NB4 (cell line): ENCODE results near the gene KLHL30.

Experiments used
- DNase-seq: peaks from one replicate; pipeline ENCODE4 v3.0.0; 2010; ENCODE audit warnings: low read depth
- H3K4me3 ChIP-seq: one replicate; pipeline ENCODE4 v1.5.1; 2011; ENCODE audit warnings: mild to moderate bottlenecking, low read depth, low read length, moderate library complexity
- CTCF ChIP-seq: IDR thresholded peaks from one replicate; pipeline ENCODE4 v1.5.1; 2012; ENCODE audit warnings: low read depth, low read length
- MYC ChIP-seq: IDR thresholded peaks from 2 replicates; pipeline ENCODE4 v1.6.1; 2011; ENCODE audit warnings: low read depth, low read length
- POLR2A ChIP-seq: IDR thresholded peaks from 2 replicates; pipeline ENCODE4 v1.6.1; 2011; ENCODE audit warnings: mild to moderate bottlenecking; ENCODE audit not compliant: insufficient read length; ENCODE audit errors: extremely low read depth
- TF ChIP-seq, protein P1 (sequence below): IDR thresholded peaks from 2 replicates; pipeline ENCODE4 v1.6.1; 2011; ENCODE audit warnings: low read depth, low read length

The KLHL30 gene

DNA sequence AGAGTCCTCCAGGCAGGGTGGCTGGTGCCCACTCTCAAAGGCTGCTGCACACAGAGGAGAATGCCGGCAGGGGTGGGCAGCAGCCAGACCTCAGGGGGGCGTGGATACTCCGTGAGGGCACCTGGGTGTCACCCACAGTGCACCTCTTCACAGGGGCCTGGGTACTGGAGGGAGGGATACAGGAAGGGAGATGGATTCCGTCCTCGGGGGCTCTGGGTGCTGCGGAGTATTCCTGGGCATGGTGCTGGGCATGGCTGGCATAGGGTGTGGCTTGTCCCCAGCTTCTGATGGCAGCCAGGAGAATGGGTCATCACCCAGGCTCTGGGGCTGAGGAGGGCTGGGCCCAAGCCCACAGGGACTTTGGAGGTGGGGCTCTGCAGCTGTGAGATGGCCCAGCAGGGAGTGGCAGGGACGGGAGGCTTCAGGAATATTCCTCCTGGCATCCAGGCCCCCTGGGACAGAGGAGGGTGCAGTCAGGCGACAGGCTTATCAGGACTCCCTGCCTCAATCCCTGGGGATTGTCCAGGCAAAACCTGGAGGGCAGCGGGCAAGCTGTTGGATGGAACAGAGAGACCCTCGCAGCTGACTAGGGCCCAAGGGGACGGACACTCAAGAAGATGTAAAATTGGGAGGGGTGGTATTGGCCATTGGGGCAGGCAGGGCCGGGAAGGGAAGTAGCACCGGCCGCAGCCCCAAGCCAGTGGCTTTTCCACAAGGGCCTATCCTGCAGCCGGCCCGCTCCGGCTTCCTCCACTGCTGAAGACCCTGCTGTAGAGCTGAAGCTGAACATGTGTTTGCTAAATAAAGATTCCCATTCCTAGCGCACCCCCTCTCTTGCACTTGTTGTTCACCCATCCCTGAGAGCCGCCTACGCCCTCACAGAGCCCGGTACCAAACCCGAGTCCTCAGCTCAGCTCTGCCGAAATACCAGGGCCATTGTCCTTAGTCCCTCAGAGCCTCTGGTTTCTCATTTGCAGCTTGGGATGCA lies 5.7 kb upstream of the KLHL30 start:
- no peak for TF ChIP-seq CTCF
- TF ChIP-seq POLR2A, result no peak
- no peak for TF ChIP-seq MYC
- TF ChIP-seq, protein P1, sequence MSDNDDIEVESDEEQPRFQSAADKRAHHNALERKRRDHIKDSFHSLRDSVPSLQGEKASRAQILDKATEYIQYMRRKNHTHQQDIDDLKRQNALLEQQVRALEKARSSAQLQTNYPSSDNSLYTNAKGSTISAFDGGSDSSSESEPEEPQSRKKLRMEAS, result no peak
- H3K4me3 ChIP-seq, result no peak overlapping the region

DNA sequence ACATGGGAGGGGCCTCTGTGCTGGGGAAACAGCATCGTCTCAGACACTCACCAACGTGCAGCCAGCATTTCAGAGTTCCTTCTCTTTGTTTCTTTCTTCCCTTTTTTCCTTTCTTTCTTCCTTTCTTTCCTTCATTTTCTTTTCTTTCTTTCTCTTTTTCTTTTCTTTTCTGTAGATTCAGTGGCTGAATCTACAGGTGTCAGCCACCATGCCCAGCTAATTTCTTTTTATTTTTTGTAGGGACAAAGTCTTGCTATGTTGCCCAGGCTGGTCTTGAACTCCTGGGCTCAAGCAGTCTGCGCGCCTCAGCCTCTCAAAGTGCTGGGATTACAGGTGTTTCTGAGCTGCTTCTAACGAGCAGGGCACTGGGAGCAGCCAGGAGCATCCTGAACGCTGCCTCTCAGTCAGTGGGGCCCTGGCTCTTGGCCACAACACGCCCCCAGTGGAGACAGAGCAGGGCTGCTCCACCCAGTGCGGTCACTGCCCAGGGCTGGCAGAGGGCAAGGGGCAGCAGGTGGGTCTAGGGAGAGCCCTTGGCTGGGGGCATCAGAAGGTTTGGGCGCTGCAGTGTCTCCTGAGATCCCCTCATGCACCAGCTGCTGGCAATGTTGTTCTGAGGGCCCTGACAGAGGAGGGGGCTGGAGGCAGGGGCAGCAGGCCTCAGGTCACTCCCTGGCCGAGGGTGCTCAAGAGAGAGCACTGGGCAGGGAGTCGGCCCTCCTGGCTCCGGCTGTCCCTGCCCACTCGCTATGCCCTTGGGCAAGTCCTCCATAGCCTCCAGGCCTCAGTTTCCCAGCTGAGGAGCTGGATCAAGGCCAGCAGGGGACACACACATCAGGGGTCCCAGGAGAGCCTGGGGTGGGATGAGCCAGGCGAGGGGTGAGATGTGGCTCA lies 4.7 kb upstream of the KLHL30 start:
- TF ChIP-seq POLR2A, result no peak
- TF ChIP-seq, protein P1, result no peak
- no peak for TF ChIP-seq MYC
- TF ChIP-seq CTCF, result no peak
- DNase-seq, result no peak
- H3K4me3 ChIP-seq, result no peak overlapping the region

More for the DNA sequence above, 5.7 kb upstream of the KLHL30 start:
- no peak for DNase-seq

DNA sequence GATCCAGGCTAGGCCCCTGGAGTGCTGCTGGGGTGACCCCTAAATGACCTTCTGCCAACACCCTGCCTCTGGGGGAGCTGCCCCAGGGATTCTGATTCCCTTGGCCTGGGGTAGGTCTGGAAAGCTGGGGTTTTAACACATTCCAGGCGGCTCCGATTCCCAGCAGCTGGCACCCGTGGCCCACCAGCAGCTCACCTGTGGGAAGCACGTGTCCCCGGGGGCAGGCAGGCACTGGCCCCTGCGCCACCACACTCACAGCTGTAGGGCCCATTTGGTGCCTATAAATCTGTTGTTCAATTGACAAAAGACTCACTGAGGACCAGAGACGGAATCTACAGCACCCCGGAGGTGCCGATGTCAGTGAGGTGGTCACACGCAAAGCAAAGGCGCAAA lies 4.1 kb upstream of the KLHL30 start:
- DNase-seq, result no peak
- TF ChIP-seq, protein P1, result no peak
- no peak for TF ChIP-seq CTCF
- TF ChIP-seq POLR2A, result no peak
- TF ChIP-seq MYC, result no peak
- no peak overlapping the region for H3K4me3 ChIP-seq

DNA sequence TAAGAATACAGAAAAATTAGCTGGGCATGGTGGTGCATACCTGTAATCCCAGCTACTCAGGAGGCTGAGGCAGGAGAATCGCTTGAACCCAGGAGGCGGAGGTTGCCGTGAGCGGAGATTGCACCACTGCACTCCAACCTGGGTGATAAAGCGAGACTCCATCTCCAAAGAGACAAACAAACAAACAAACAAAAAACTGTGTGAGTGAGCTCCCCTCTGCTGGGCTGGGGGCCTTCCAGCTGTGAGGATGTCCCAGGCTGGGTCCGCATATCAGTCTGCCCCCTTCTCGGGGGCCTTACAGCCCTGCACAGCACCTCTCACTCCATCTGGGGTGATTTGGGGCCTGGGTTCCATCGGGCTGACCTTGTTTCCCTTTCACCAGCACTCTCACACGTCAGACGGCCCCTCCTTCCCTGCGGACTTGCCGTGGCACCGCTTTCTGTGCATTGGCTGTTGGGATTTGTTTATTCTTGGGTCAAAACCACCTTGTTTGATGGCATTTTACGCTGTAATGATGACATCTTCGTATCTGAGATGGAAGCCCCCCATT lies 2.8 kb upstream of the KLHL30 start:
- TF ChIP-seq POLR2A, result no peak
- TF ChIP-seq, protein P1, result no peak
- TF ChIP-seq CTCF, result no peak
- no peak for TF ChIP-seq MYC
- no peak overlapping the region for H3K4me3 ChIP-seq
- no peak for DNase-seq

DNA sequence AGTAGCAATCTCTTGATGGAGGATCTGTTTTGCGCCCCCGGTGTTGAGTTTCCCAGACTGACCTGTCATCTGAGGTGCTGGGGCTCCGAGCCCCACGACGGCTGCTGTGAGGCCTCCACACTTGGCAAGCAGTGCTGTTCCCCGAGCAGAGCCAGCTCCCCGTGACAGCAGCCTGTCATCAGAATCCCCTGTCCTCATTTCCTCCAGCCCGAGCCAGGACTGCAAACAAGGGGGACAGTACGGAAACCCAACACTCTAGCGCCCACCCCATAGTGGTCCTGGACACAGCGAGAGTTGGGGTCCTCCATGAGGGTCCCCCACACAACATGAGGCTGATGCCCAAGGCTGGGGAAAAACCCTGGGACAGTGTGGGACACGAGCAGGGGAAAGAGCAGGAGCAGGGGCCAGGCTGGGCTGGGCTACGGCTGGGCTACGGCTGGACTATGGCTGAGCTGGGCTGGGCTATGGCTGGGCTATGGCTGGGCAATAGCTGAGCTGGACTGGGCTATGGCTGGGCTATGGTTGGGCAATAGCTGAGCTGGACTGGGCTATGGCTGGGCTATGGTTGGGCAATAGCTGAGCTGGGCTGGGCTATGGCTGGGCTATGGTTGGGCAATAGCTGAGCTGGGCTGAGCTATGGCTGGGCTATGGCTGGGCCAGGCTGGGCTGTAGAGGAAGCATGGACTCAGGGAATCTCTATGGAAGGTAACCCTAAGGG lies 1.5 kb upstream of the KLHL30 start:
- peak; percentile 91 for DNase-seq
- H3K4me3 ChIP-seq, result no peak overlapping the region
- TF ChIP-seq MYC, result 0 out of 2 replicates have a peak, but pooled peaks have one; percentile 30
- TF ChIP-seq, protein P1, result 0 out of 2 replicates have a peak, but pooled peaks have one; percentile 10
- TF ChIP-seq POLR2A, result no peak
- TF ChIP-seq CTCF, result no peak
